HepG2 (cell line): ENCODE results near the gene CCL22. TPM values are rescaled to one million over a fixed set of nuclear protein-coding genes. Genes with fewer than 3 reads are reported as not detected.

Experiments
- ATF2 ChIP-seq: sonication (generic); formaldehyde crosslinking; IDR thresholded peaks from 2 replicates; pipeline ENCODE4 v1.4.0; 2020; ENCODE audit warnings: missing genetic modification reagents
- CERS6 ChIP-seq: sonication (generic); formaldehyde crosslinking; IDR thresholded peaks from 2 replicates; pipeline ENCODE4 v1.5.0; 2020; ENCODE audit warnings: missing genetic modification reagents
- ISL2 ChIP-seq: sonication (generic); formaldehyde crosslinking; IDR thresholded peaks from 2 replicates; pipeline ENCODE4 v1.5.0; 2020; ENCODE audit warnings: missing genetic modification reagents
- JARID2 ChIP-seq: sonication (generic); formaldehyde crosslinking; IDR thresholded peaks from 2 replicates; pipeline ENCODE4 v1.8.1; 2023; ENCODE audit warnings: missing genetic modification reagents, inconsistent platforms; ENCODE audit not compliant: insufficient replicate concordance
- KAT7 ChIP-seq: IDR thresholded peaks from 2 replicates; pipeline ENCODE4 v1.6.1; 2018; ENCODE audit warnings: borderline replicate concordance, missing compliant biosample characterization
- KLF9 ChIP-seq: IDR thresholded peaks from 2 replicates; pipeline ENCODE4 v1.6.1; 2016; ENCODE audit warnings: low read depth
- PBX2 ChIP-seq: IDR thresholded peaks from 2 replicates; pipeline ENCODE4 v1.6.1; 2016; ENCODE audit warnings: control low read depth
- RFX1 ChIP-seq: fragments of 450-650 bp; IDR thresholded peaks from 2 replicates; pipeline ENCODE4 v1.6.1; 2017
- SKIL ChIP-seq: sonication (generic); formaldehyde crosslinking; IDR thresholded peaks from 2 replicates; pipeline ENCODE4 v1.8.0; 2022; ENCODE audit warnings: missing genetic modification reagents, mild to moderate bottlenecking, moderate library complexity, borderline replicate concordance
- SOX13 ChIP-seq, 3 experiments: fragments of 450-650 bp in 1 of 3; sonication (generic) in 1 of 3; formaldehyde crosslinking in 1 of 3; IDR thresholded peaks in 2 of 3; conservative IDR thresholded peaks in 1 of 3; 2 replicates each; pipeline versions ENCODE4 v1.5.0 to v1.6.1; 2016 to 2020; ENCODE audit warnings: antibody characterized with exemption in 1 of 3, mild to moderate bottlenecking in 1 of 3, missing compliant biosample characterization in 1 of 3, missing genetic modification reagents in 1 of 3, moderate library complexity in 1 of 3
- STAG1 ChIP-seq: sonication (generic); formaldehyde crosslinking; IDR thresholded peaks from 2 replicates; pipeline ENCODE4 v1.4.0; 2020; ENCODE audit warnings: missing genetic modification reagents
- TCF12 ChIP-seq, 2 experiments: fragments of 450-650 bp in 1 of 2; sonication (generic) in 1 of 2; formaldehyde crosslinking in 1 of 2; IDR thresholded peaks; 2 replicates each; pipeline versions ENCODE4 v1.6.1 to v1.8.0; 2017 to 2022; ENCODE audit warnings: antibody characterized with exemption in 1 of 2, mild to moderate bottlenecking in 1 of 2, missing genetic modification reagents in 1 of 2, moderate library complexity in 1 of 2
- TFDP1 ChIP-seq: IDR thresholded peaks from 2 replicates; pipeline ENCODE4 v1.6.1; 2016; ENCODE audit warnings: missing compliant biosample characterization, missing genetic modification reagents, borderline replicate concordance
- ZBTB10 ChIP-seq: sonication (generic); formaldehyde crosslinking; IDR thresholded peaks from 2 replicates; pipeline ENCODE4 v1.4.0; 2020; ENCODE audit warnings: missing genetic modification reagents, borderline replicate concordance
- ZFY ChIP-seq: sonication (generic); formaldehyde crosslinking; IDR thresholded peaks from 2 replicates; pipeline ENCODE4 v1.4.0; 2020; ENCODE audit warnings: missing genetic modification reagents
- ZNF136 ChIP-seq: sonication (generic); formaldehyde crosslinking; IDR thresholded peaks from 2 replicates; pipeline ENCODE4 v1.8.1; 2022; ENCODE audit warnings: low read depth, mild to moderate bottlenecking, moderate library complexity, missing genetic modification reagents
- ZNF75D ChIP-seq: sonication (generic); formaldehyde crosslinking; IDR thresholded peaks from 2 replicates; pipeline ENCODE4 v1.8.1; 2023; ENCODE audit warnings: missing genetic modification reagents, mild to moderate bottlenecking, borderline replicate concordance
- ZNF775 ChIP-seq: sonication (generic); formaldehyde crosslinking; IDR thresholded peaks from 2 replicates; pipeline ENCODE4 v1.4.0; 2020; ENCODE audit warnings: missing genetic modification reagents, mild to moderate bottlenecking, moderate library complexity, borderline replicate concordance
- polyA plus RNA-seq, 8 experiments: library from polyadenylated mRNA; depleted of rRNA in 3 of 8; stranded (reverse) in 7 of 8; unstranded in 1 of 8; fragments of >200 nt; fragmentation: Illumina TruSeq in 4 of 8; extraction: Trizol in 4 of 8; gene quantifications; 2 replicates each; pipeline versions ENCODE4 v1.2.1 to v1.2.3, GENCODE V29; 2011 to 2016; ENCODE audit warnings: low read depth in 4 of 8, missing spikeins in 1 of 8, mixed read lengths in 1 of 8; ENCODE audit not compliant: insufficient read depth in 1 of 8
- total RNA-seq, 5 experiments: library from RNA; depleted of rRNA; stranded (reverse); fragments of >200 nt; fragmentation: Illumina TruSeq; extraction: Trizol; gene quantifications; 2 replicates each; pipeline ENCODE4 v1.2.3, GENCODE V29; 2016; ENCODE audit warnings: low read depth in 1 of 5

Gene CCL22
- total and polyA plus RNA-seq, 2 of the 13 experiments (the other 11 are each of a cell fraction or from before 2014, with no cell fraction given) = not detected

GRCh38 chr16:57372372-57373116 is 14.0 kb downstream of the CCL22 start, which contains the start of gene CX3CL1 (continued):
- TF ChIP-seq ATF2 (CRISPR knock-in tag) = peak; percentile 80
- no peak for TF ChIP-seq PBX2 (CRISPR knock-in tag)
- no peak; the same call in none of the 2 replicates for TF ChIP-seq SOX13 (IDR thresholded peaks at IDR 0.05)
- TF ChIP-seq SOX13 (CRISPR knock-in tag; conservative IDR thresholded peaks at IDR 0.05 in 1 of 2, IDR thresholded peaks at IDR 0.05 in 1 of 2) = no peak
- no peak for TF ChIP-seq JARID2 (CRISPR knock-in tag)
- TF ChIP-seq ZNF775 (CRISPR knock-in tag) = peak; percentile 62; the same call in 1 of the 2 replicates
- TF ChIP-seq ZNF136 = peak; percentile 53; the same call in 1 of the 2 replicates
- peak; percentile 83; the same call in 1 of the 2 replicates for TF ChIP-seq KLF9 (CRISPR knock-in tag)
- peak; percentile 96; the same call in 1 of the 2 replicates for TF ChIP-seq SKIL
- TF ChIP-seq STAG1 (CRISPR knock-in tag) = peak; percentile 15
- TF ChIP-seq TFDP1 = peak; percentile 12; the same call in 1 of the 2 replicates
- no peak for TF ChIP-seq KAT7 (CRISPR knock-in tag)
- no peak; the same call in none of the 2 replicates for TF ChIP-seq ZFY (CRISPR knock-in tag)
- TF ChIP-seq TCF12 (IDR thresholded peaks at IDR 0.05) = no peak
- peak; percentile 66 for TF ChIP-seq TCF12 (CRISPR knock-in tag; IDR thresholded peaks at IDR 0.05)
- no peak for TF ChIP-seq ZBTB10 (CRISPR knock-in tag)
- TF ChIP-seq CERS6 = no peak
- TF ChIP-seq RFX1 = no peak
- TF ChIP-seq ZNF75D (CRISPR knock-in tag) = no peak
- TF ChIP-seq ISL2 = peak; percentile 94; the same call in 1 of the 2 replicates
